HCT116 (cell line): ENCODE results near the gene GP1BA. TPM values are rescaled to one million over a fixed set of nuclear protein-coding genes. Genes with fewer than 3 reads are reported as not detected.

Experiments
- ATAC-seq: fragments of 200-7000 bp; cut with Tn5 transposase; 2 replicates; pipeline ENCODE4 v1.9.1; 2020; ENCODE audit warnings: mild to moderate bottlenecking, moderate library complexity
- BruUV-seq: library from RNA; stranded (reverse); fragments of 400-500 nt; replicated peaks from 2 replicates; lab custom pipeline; 2021; lab: Mats Ljungman, UMichigan
- CTCF ChIA-PET: fragments of 300-600 bp; sonication (Branson Sonifier 250); formaldehyde crosslinking; loops from one replicate; lab custom pipeline; 2021; ENCODE audit warnings: antibody characterized with exemption; lab: Charles Lee
- POLR2A ChIA-PET: fragments of 300-600, 350-600 bp; sonication (Branson Sonifier 250); formaldehyde crosslinking; loops from one replicate; lab custom pipeline; 2021; ENCODE audit warnings: antibody characterized with exemption; lab: Charles Lee
- RAD21 ChIA-PET, 2 experiments: fragments of 300-600 bp; sonication (Branson Sonifier 250); formaldehyde crosslinking; loops; one replicate each; lab custom pipeline; 2023; ENCODE audit warnings: low total read pairs in 2 of 2; ENCODE audit not compliant: uncharacterized antibody in 2 of 2, unreplicated experiment in 2 of 2, low non-redundant PET in 1 of 2; lab: Charles Lee
- DNase-seq: peaks from one replicate; pipeline ENCODE4 v3.0.0-alpha.2; 2010; ENCODE audit warnings: low read depth, low spot score
- H2AFZ ChIP-seq: fragments of 200-600 bp; shearing (Covaris generic), sonication (generic); 2 replicates; pipeline ENCODE4 v1.6.1; 2017; ENCODE audit warnings: low read depth, mixed run types, mixed read lengths, antibody characterized with exemption, low read length; ENCODE audit not compliant: poor library complexity, severe bottlenecking
- H3K27ac ChIP-seq: 2 replicates; pipeline ENCODE4 v1.5.1; 2012; ENCODE audit warnings: low read depth, low read length
- H3K27me3 ChIP-seq: fragments of 200-600 bp; sonication (generic); 2 replicates; pipeline ENCODE4 v1.6.1; 2016; ENCODE audit warnings: mixed run types, low read length, mixed read lengths; ENCODE audit not compliant: insufficient read depth
- H3K36me3 ChIP-seq, 2 experiments: fragments of 200-500 bp in 1 of 2; fragments of 200-600 bp in 1 of 2; sonication (Bioruptor generic) in 1 of 2; sonication (generic) in 1 of 2; 2 replicates each; pipeline versions ENCODE4 v1.5.1 to v1.6.1; 2014 to 2016; ENCODE audit warnings: low read length in 2 of 2, inconsistent platforms in 1 of 2, mixed read lengths in 1 of 2, mixed run types in 1 of 2; ENCODE audit not compliant: insufficient read depth in 2 of 2, control insufficient read depth in 1 of 2
- H3K4me1 ChIP-seq, 2 experiments: fragments of 200-600 bp in 1 of 2; sonication (generic) in 1 of 2; 2 replicates each; pipeline versions ENCODE4 v1.5.1 to v1.6.1; 2012 to 2017; ENCODE audit warnings: low read length in 2 of 2, inconsistent platforms in 1 of 2, mild to moderate bottlenecking in 1 of 2, mixed read lengths in 1 of 2, mixed run types in 1 of 2, moderate library complexity in 1 of 2; ENCODE audit not compliant: insufficient read depth in 2 of 2, control insufficient read depth in 1 of 2
- H3K4me2 ChIP-seq: fragments of 200-600 bp; sonication (generic); 2 replicates; pipeline ENCODE4 v1.6.1; 2017; ENCODE audit warnings: mixed run types, low read length, mixed read lengths
- H3K4me3 ChIP-seq, 2 experiments: fragments of 200-600 bp in 1 of 2; sonication (generic) in 1 of 2; replicated peaks in 1 of 2; 2 replicates each; pipeline ENCODE4 v1.5.1; 2011 to 2016; ENCODE audit warnings: low read length in 2 of 2, control low read depth in 1 of 2, low read depth in 1 of 2, mild to moderate bottlenecking in 1 of 2, mixed read lengths in 1 of 2, mixed run types in 1 of 2
- H3K79me2 ChIP-seq: fragments of 200-600 bp; sonication (generic); 2 replicates; pipeline ENCODE4 v1.6.1; 2017; ENCODE audit warnings: mild to moderate bottlenecking, mixed run types, low read length, moderate library complexity, mixed read lengths; ENCODE audit not compliant: insufficient read depth
- H3K9ac ChIP-seq: fragments of 200-600 bp; sonication (generic); 2 replicates; pipeline ENCODE4 v1.6.1; 2016; ENCODE audit warnings: low read length, mixed read lengths
- H3K9me2 ChIP-seq: fragments of 200-600 bp; sonication (generic), shearing (Covaris generic); 2 replicates; pipeline ENCODE4 v1.6.1; 2017; ENCODE audit warnings: mixed run types, mild to moderate bottlenecking, moderate library complexity; ENCODE audit not compliant: insufficient read depth
- H3K9me3 ChIP-seq, 2 experiments: fragments of 200-500 bp in 1 of 2; fragments of 200-600 bp in 1 of 2; sonication (Bioruptor generic) in 1 of 2; sonication (generic) in 1 of 2; 2 replicates each; pipeline ENCODE4 v1.6.1; 2014 to 2017; ENCODE audit warnings: low read length in 2 of 2, mixed read lengths in 2 of 2, inconsistent platforms in 1 of 2, low read depth in 1 of 2, mild to moderate bottlenecking in 1 of 2, mixed run types in 1 of 2, moderate library complexity in 1 of 2; ENCODE audit not compliant: control insufficient read depth in 1 of 2, insufficient read depth in 1 of 2
- H4K20me1 ChIP-seq: fragments of 200-600 bp; sonication (generic), shearing (Covaris generic); 2 replicates; pipeline ENCODE4 v1.6.1; 2017; ENCODE audit warnings: mixed run types, mild to moderate bottlenecking, moderate library complexity; ENCODE audit not compliant: insufficient read depth
- ATF3 ChIP-seq: IDR thresholded peaks from 2 replicates; pipeline ENCODE4 v1.6.1; 2012
- CTCF ChIP-seq, 3 experiments: fragments of 200-600 bp in 1 of 3; sonication (generic) in 1 of 3; IDR thresholded peaks in 2 of 3; conservative IDR thresholded peaks in 1 of 3; 2 replicates each; pipeline ENCODE4 v1.5.1; 2012 to 2017; ENCODE audit warnings: low read depth in 2 of 3, low read length in 2 of 3, antibody characterized with exemption in 1 of 3, borderline replicate concordance in 1 of 3, control low read depth in 1 of 3, mild to moderate bottlenecking in 1 of 3, mixed read lengths in 1 of 3, mixed run types in 1 of 3, moderate library complexity in 1 of 3; ENCODE audit not compliant: insufficient read depth in 1 of 3
- EZH2 ChIP-seq: fragments of 200-600 bp; sonication (generic); IDR thresholded peaks from 2 replicates; pipeline ENCODE4 v1.6.1; 2017; ENCODE audit warnings: antibody characterized with exemption, mixed run types
- MAX ChIP-seq: IDR thresholded peaks from 2 replicates; pipeline ENCODE4 v1.6.1; 2012
- REST ChIP-seq: IDR thresholded peaks from 2 replicates; pipeline ENCODE4 v1.6.1; 2012; ENCODE audit warnings: low read depth
- SP1 ChIP-seq: IDR thresholded peaks from 2 replicates; pipeline ENCODE4 v1.6.1; 2012; ENCODE audit warnings: low read depth
- TCF7L2 ChIP-seq: IDR thresholded peaks from 2 replicates; pipeline ENCODE4 v1.7.0; 2011; ENCODE audit warnings: borderline replicate concordance, inconsistent platforms; ENCODE audit not compliant: insufficient read depth, insufficient read length; ENCODE audit errors: extremely low read depth
- ZFX ChIP-seq: fragments of 450-650 bp; IDR thresholded peaks from 2 replicates; pipeline ENCODE4 v1.6.1; 2017
- intact Hi-C: fragments of 100-400 bp; cut with micrococcal nuclease; formaldehyde crosslinking; loops from 2 replicates; pipeline ENCODE4 v1.10.0; 2022
- total RNA-seq: library from RNA; stranded (reverse); gene quantifications from one replicate; pipeline ENCODE4 v1.2.1, GENCODE V29; 2021; ENCODE audit not compliant: unreplicated experiment

Gene GP1BA
- total RNA-seq, 1 experiment from 2014 or later: not detected

GRCh38 chr17:4887581-4887980 is 44.5 kb upstream of the GP1BA start:
- H3K36me3 ChIP-seq: peaks cover 23 to 29% of the 10 kb centered on the region in 2 experiments
- H3K27me3 ChIP-seq: no peaks in the 10 kb centered on the region

More at GRCh38 chr17:4887581-4887980, 44.5 kb upstream of the GP1BA start:
- DNase-seq (no peak), ATAC-seq (no peak)
- Histone ChIP-seq H3K4me2 (no peak overlapping the region), H3K4me3 (no peak overlapping the region), H3K9ac (no peak overlapping the region), H2AFZ (no peak overlapping the region), H3K27ac (no peak overlapping the region), H4K20me1 (no peaks in the 10 kb centered on the region), H3K79me2 (no peaks in the 10 kb centered on the region), H3K9me3 (no peaks in the 10 kb centered on the region), H3K9me2 (no peaks in the 10 kb centered on the region), H3K4me1 (no peaks in the 10 kb centered on the region)
- intact Hi-C loops: loop anchor here (10.0 kb wide), 1 partner anchor 53 kb away; the partner anchor contains the start of gene MINK1
- TF ChIP-seq CTCF (IDR thresholded peaks at IDR 0.05 in 2 of 3, conservative IDR thresholded peaks at IDR 0.05 in 1 of 3; ENCODE audit: borderline replicate concordance in 1 of 3, insufficient read depth in 1 of 3, low read depth in 2 of 3, low read length in 2 of 3) (no peak), EZH2 (no peak), MAX (no peak), SP1 (no peak), REST (no peak), ZFX (no peak), ATF3 (no peak), TCF7L2 (no peak)
- ChIA-PET RAD21 (no interaction called here), POLR2A (no interaction called here), CTCF (interaction anchor here (1.5 to 1.7 kb wide), 2 partner anchors 97 to 321 kb away, joined by 6 to 10 read pairs; no protein-coding TSS in a partner anchor)
- no TSS peak for BruUV-seq
